AG04450 (cell line): ENCODE results near the gene KCTD5. TPM values are rescaled to one million over a fixed set of nuclear protein-coding genes. Genes with fewer than 3 reads are reported as not detected.
A peak's percentile ranks its signal among the peaks of the same experiment; 100 is the strongest.
"Not testable (repeated sequence)": the region's sequence is repeated elsewhere in the genome, so short reads cannot be mapped to it uniquely, and the experiment has no call there.

Source experiments
- CTCF ChIA-PET: fragments of 300-600, 350-600 bp; formaldehyde crosslinking; extraction: SDS; loops from one replicate; lab custom pipeline; 2022; ENCODE audit warnings: antibody characterized with exemption, inconsistent platforms; lab: Charles Lee
- POLR2A ChIA-PET: fragments of 350-600 bp; formaldehyde crosslinking; extraction: SDS; loops from one replicate; lab custom pipeline; 2021; ENCODE audit warnings: antibody characterized with exemption, inconsistent platforms; lab: Yijun Ruan, JAX
- DNase-seq: peaks from one replicate; pipeline ENCODE4 v3.0.0-alpha.2; 2011; ENCODE audit warnings: low read depth, low spot score
- H3K27ac ChIP-seq: one replicate; pipeline ENCODE4 v1.5.1; 2012; ENCODE audit warnings: low read depth, low read length, control low read depth
- H3K27me3 ChIP-seq: one replicate; pipeline ENCODE4 v1.6.0; 2012; ENCODE audit warnings: low read length; ENCODE audit not compliant: control insufficient read depth, insufficient read depth
- H3K4me3 ChIP-seq: 2 replicates; pipeline ENCODE4 v1.5.1; 2011; ENCODE audit warnings: mild to moderate bottlenecking, low read depth, low read length, control low read depth
- H3K9me3 ChIP-seq: 2 replicates; pipeline ENCODE4 v1.5.1; 2012; ENCODE audit warnings: low read length; ENCODE audit not compliant: control insufficient read depth, insufficient read depth
- polyA plus RNA-seq: library from polyadenylated mRNA; depleted of rRNA; stranded (reverse); fragments of >200 nt; gene quantifications from 2 replicates; pipeline ENCODE4 v1.2.3, GENCODE V29; 2011
- TF ChIP-seq, protein P1 (sequence below): IDR thresholded peaks from 2 replicates; pipeline ENCODE4 v1.5.1; 2011; ENCODE audit warnings: low read depth, low read length, control low read depth, inconsistent platforms

The KCTD5 gene
- polyA plus RNA-seq, 1 experiment = 27.8 TPM

DNA sequence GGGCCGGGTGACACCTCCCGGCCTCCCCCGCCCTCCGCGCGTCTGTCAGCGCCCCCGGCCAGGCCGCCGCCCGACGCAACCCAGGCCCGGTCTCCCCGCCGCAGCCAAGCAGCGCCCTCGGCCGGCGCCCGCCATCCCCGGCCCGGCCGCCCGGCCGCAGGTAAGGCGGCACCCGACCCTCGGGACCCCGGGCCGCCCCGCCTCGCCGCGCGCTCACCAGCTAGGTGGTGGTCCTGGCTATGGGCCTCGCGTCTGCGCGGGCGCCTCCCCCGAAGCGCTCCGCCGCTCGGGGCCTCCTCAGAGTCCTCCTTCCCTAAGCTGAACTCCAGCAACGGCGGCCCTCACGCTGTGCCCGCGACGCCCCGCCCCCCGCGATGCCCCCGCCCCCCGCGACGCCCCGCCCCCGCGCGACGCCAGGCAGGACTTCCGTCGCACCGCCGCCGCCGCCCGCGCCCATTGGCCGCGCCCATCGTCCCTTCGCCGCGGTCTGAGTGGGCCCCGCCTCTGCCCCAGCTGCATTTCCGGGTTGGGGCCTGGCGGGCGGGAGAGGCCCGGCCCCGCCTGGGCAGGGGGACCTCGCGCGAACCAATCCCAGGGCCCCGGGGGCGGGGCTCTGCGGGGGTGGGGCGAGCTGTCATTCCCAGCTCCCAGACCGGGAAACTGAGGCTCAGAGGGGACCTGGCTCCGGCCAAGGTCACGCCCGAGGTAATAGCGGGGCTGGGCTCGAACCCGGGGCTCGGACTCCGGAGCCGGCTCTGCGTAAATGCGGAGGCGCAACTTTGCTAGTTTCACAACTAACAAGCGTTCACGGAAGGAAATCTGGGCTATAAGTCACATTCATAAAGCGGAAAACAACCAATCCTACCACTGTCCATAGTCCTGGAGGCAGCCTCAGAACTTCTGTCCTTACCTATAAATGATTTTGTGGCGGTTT lies 9.0 kb upstream of the KCTD5 start:
- Histone ChIP-seq H3K27ac (no peak overlapping the region), H3K4me3 (peak overlapping the region; percentile 63), H3K27me3 (no peaks in the 10 kb centered on the region), H3K9me3 (peaks cover 3% of the 10 kb centered on the region; the same call in 1 of the 2 replicates)
- ChIA-PET POLR2A (interaction anchor here (0.6 to 1.4 kb wide), 2 partner anchors 9 to 463 kb away, joined by 3 to 11 read pairs; partner anchors contain the start of gene KCTD5), CTCF (no interaction called here)
- DNase-seq = peak; percentile 48
- TF ChIP-seq, protein P1, sequence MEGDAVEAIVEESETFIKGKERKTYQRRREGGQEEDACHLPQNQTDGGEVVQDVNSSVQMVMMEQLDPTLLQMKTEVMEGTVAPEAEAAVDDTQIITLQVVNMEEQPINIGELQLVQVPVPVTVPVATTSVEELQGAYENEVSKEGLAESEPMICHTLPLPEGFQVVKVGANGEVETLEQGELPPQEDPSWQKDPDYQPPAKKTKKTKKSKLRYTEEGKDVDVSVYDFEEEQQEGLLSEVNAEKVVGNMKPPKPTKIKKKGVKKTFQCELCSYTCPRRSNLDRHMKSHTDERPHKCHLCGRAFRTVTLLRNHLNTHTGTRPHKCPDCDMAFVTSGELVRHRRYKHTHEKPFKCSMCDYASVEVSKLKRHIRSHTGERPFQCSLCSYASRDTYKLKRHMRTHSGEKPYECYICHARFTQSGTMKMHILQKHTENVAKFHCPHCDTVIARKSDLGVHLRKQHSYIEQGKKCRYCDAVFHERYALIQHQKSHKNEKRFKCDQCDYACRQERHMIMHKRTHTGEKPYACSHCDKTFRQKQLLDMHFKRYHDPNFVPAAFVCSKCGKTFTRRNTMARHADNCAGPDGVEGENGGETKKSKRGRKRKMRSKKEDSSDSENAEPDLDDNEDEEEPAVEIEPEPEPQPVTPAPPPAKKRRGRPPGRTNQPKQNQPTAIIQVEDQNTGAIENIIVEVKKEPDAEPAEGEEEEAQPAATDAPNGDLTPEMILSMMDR = no peak

DNA sequence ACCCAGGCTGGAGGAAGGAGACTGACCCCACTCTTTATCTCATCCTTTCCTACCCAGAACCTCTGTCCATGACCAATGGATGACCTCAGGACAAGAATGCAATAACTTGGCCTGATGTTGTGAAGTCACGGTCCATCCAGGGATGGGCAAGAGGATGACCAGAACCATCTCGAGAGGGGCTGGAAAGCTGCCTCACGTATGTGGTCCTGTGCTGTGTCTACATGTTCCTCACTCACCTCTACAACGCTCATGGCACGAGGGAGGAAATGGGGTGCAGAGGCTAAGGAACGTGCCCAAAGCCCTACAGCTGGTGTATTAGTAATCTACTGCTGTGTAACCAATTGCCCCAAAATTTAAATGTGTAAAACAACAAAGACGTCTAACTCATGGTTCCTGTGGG lies 7.3 kb upstream of the KCTD5 start:
- TF ChIP-seq, protein P1 = no peak
- Histone ChIP-seq H3K27me3 (no peaks in the 10 kb centered on the region), H3K4me3 (no peak overlapping the region), H3K27ac (no peak overlapping the region), H3K9me3 (peaks cover 3% of the 10 kb centered on the region; the same call in 1 of the 2 replicates)
- DNase-seq = no peak
- ChIA-PET CTCF (interaction anchor here (0.5 kb wide), 1 partner anchor 88 kb away, joined by 3 read pairs; no protein-coding TSS in a partner anchor), POLR2A (no interaction called here)

DNA sequence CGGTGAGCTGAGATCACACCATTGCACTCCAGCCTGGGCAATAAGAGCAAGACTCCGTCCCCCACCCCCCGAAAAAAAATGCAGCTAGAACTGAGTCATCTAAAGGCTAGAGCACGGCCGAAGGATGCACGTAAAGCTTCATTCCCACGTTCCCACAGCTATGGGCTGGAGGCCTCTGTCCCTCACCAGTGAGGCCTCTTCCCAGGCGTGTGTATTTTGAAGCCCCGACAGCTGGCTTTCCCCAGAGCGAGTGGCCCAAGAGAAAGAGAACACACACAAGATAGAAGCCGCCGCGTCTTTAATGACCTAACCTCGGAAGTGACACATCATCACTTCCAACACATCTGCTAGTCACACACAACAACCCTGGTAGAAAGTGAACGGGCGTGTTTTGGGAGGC lies 6.6 kb upstream of the KCTD5 start:
- no peak for DNase-seq
- TF ChIP-seq, protein P1 = no peak
- Histone ChIP-seq H3K4me3 (no peak overlapping the region), H3K9me3 (peaks cover 3% of the 10 kb centered on the region; the same call in 1 of the 2 replicates), H3K27ac (no peak overlapping the region), H3K27me3 (no peaks in the 10 kb centered on the region)
- ChIA-PET CTCF (interaction anchor here (0.5 kb wide), 1 partner anchor 87 kb away, joined by 3 read pairs; no protein-coding TSS in a partner anchor), POLR2A (interaction anchor here (0.6 kb wide), 1 partner anchor 815 kb away, joined by 9 read pairs; no protein-coding TSS in a partner anchor)

DNA sequence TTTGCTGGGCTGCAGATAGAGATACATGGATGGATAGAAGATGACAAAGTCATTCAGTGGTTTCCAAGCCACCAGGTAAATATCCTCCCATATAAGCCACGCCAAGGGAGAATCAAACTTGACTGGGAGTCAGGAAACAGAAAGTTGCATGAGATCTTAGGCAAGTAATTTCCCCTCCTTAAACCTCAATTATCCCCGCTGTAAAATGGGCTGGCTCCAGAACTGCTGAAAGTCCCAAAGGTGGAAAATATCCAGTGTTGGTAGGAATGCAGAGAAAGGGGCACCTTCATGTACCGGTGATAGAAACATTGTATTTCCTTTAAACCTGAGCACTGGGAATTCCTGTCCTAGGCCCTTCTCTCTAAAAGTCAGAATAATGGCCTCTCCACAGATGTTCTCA lies 5.4 kb upstream of the KCTD5 start:
- H3K27me3 ChIP-seq, H3K9me3 ChIP-seq, CTCF ChIA-PET, H3K4me3 ChIP-seq, H3K27ac ChIP-seq, DNase-seq, POLR2A ChIA-PET: not testable (repeated sequence)

DNA sequence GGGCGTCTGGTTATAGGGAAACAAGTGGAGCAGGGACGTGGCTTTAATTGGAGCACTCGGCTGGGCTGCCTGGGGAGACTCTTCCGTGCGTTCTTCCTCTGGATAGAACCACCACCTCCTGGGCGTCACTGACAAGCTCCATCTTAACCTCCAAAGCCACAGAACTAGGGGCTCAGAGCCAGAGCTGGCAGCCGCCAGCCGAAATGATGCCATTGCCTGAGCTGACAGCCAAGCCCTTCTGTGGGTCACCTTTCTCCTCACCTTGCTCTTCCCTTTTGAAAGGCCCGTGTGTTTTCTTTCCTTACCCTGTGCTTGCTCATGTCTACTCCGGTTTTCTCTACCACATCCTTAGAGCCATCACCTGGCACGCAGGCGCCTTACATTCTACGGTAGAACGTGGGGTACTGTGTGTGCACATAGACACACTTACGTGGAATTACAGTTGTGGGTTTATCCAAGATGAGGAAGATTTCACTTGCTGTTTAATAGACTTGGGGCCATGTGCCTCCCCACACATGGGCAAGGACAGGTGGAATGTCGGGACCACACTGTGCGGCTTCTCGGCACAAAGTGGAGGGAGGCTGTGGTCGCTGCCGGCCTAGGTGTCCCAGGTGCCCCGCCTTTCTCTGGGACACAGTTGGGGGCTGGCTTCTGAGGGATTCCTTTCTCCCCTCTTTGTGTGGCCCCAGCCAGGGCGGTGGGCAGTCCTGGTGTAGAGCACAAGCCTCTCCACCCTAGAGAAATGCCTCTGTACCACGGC lies 3.9 kb upstream of the KCTD5 start:
- H3K27me3 ChIP-seq, H3K27ac ChIP-seq, POLR2A ChIA-PET, DNase-seq, CTCF ChIA-PET, H3K9me3 ChIP-seq, H3K4me3 ChIP-seq: not testable (repeated sequence)

DNA sequence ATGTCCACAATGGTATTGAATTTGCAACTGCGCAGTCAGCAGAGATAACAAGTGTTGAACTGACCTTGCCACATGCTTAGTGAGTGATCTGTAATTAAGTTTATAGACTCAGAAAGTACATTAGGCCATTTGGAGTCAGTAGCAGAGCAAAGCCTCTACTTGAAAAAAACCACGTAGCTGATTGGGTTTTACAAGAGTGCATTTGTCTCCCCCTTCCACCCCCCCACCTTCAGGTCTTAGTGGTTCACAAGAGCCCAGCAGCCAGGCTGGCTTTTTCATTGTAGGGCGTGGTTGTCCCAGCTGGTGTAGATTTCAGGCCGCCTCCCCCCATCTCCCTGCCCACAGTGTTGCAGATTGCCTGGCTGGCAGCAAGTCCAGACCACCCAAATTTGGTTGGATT lies 2.4 kb upstream of the KCTD5 start:
- H3K27me3 ChIP-seq, H3K9me3 ChIP-seq, POLR2A ChIA-PET, H3K4me3 ChIP-seq, CTCF ChIA-PET, H3K27ac ChIP-seq, DNase-seq: not testable (repeated sequence)

DNA sequence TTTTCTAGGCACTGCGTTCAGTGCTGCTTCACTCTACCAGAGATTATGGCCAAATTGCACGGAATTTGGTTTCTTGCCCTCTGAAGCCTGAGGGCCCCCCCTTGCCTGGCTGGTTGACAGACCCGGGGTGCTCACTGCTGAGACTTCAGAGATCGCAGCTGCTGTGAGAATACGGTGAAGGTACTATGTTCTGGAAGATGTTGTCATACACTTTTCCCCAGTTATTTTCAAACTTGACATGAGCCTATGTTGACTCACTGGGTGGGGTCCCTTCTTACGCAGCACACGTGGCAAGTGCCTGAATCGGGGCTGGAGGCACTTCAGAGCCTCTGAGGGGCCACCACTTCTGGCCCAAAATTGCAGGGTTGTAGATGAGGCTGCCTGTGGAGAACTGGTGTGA lies 2.0 kb upstream of the KCTD5 start:
- POLR2A ChIA-PET, DNase-seq: not testable (repeated sequence)

DNA sequence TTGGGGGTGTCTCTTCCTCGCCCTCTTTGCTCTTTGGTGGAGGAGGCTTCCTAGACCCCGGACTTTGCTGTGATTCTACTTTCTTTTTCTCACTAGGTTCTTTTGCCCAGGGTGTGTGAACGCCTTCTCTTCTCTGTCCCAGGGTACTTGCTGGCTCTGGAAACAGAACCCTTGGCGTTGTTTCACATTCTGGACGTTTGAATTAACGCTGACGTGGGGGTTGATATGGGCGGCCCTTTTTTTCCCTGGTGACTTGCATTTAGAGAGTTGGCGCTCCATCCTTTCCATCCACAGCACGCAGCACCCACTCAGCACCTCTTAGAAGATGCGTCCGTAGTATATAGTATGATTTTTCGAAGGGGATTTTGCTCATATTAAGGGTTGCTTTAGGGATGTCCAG lies 718 bp downstream of the KCTD5 start:
- POLR2A ChIA-PET = interaction anchor here (1.0 to 1.4 kb wide), 2 partner anchors 10 to 482 kb away, joined by 5 to 11 read pairs; no protein-coding TSS in a partner anchor
- not testable (repeated sequence) for DNase-seq

More for the DNA sequence above, 2.0 kb upstream of the KCTD5 start:
- H3K9me3 ChIP-seq, H3K27me3 ChIP-seq, H3K4me3 ChIP-seq, CTCF ChIA-PET, H3K27ac ChIP-seq: not testable (repeated sequence)

More for the DNA sequence above, 718 bp downstream of the KCTD5 start:
- H3K27me3 ChIP-seq, H3K9me3 ChIP-seq, CTCF ChIA-PET: not testable (repeated sequence)
- peak overlapping the region; percentile 61 for H3K27ac ChIP-seq
- peak overlapping the region; percentile 95 for H3K4me3 ChIP-seq
